Natural killer cell (primary cell): ENCODE data around the gene BAIAP2. TPM values are rescaled to one million over a fixed set of nuclear protein-coding genes. Genes with fewer than 3 reads are reported as not detected.

ENCODE experiments used
- ATAC-seq, 3 donors: fragments of 150-1000 bp in 2 of 3; fragments of 200-7000 bp in 1 of 3; cut with Tn5 transposase; 1 replicate in 1 of 3; 2 replicates in 2 of 3; pipeline ENCODE4 v1.10.0; 2021; ENCODE audit warnings: mild to moderate bottlenecking in 2 of 3, moderate library complexity in 2 of 3
- DNase-seq, 2 donors: peaks; one replicate each; pipeline versions ENCODE4 v3.0.0 to v3.0.0-alpha.2; 2013 to 2021; ENCODE audit warnings: mixed read lengths in 1 of 2
- H3K27ac ChIP-seq: one replicate; pipeline ENCODE4 v1.5.1; 2013; ENCODE audit warnings: mild to moderate bottlenecking, low read length
- H3K27me3 ChIP-seq: one replicate; pipeline ENCODE4 v1.6.1; 2013; ENCODE audit warnings: low read length; ENCODE audit not compliant: control insufficient read depth, insufficient read depth
- H3K36me3 ChIP-seq: one replicate; pipeline ENCODE4 v1.6.1; 2013; ENCODE audit warnings: low read length; ENCODE audit not compliant: control insufficient read depth, insufficient read depth
- H3K4me1 ChIP-seq: one replicate; pipeline ENCODE4 v1.6.1; 2013; ENCODE audit warnings: low read length; ENCODE audit not compliant: control insufficient read depth, insufficient read depth
- H3K4me3 ChIP-seq: one replicate; pipeline ENCODE4 v1.5.1; 2013; ENCODE audit warnings: low read length
- H3K9me3 ChIP-seq: one replicate; pipeline ENCODE4 v1.6.1; 2013; ENCODE audit warnings: low read length; ENCODE audit not compliant: control insufficient read depth, insufficient read depth
- H3K27ac Mint-ChIP-seq, 2 donors: one replicate each; pipeline ENCODE4 v1.8.0; 2022; ENCODE audit warnings: mild to moderate bottlenecking in 2 of 2, mixed read lengths in 2 of 2, moderate library complexity in 1 of 2
- H3K27me3 Mint-ChIP-seq, 2 donors: one replicate each; pipeline ENCODE4 v1.8.0; 2022; ENCODE audit warnings: low read depth in 2 of 2, mixed read lengths in 2 of 2
- H3K36me3 Mint-ChIP-seq: one replicate; pipeline ENCODE4 v1.8.0; 2022; ENCODE audit warnings: mixed read lengths
- H3K4me1 Mint-ChIP-seq, 2 donors: one replicate each; pipeline ENCODE4 v1.8.0; 2022; ENCODE audit warnings: mixed read lengths in 2 of 2
- H3K4me3 Mint-ChIP-seq: one replicate; pipeline ENCODE4 v1.8.0; 2022; ENCODE audit warnings: mild to moderate bottlenecking, moderate library complexity, mixed read lengths
- H3K9me3 Mint-ChIP-seq, 2 donors: one replicate each; pipeline ENCODE4 v1.8.0; 2022; ENCODE audit warnings: mixed read lengths in 2 of 2
- CTCF ChIP-seq: fragments of 200-600 bp; IDR thresholded peaks from one replicate; pipeline ENCODE4 v1.8.0; 2022; ENCODE audit warnings: antibody characterized with exemption
- WGBS: methylation state at CpG from one replicate; pipeline ENCODE4 v1.1.7; 2013; ENCODE audit warnings: missing lambda C conversion rate; ENCODE audit not compliant: insufficient coverage; 5-methylcytosine and 5-hydroxymethylcytosine counted together
- intact Hi-C: fragments of 100-400 bp; cut with micrococcal nuclease; formaldehyde crosslinking; loops from one replicate; pipeline ENCODE4 v1.14.2; 2022
- total RNA-seq, 4 donors: library from RNA; stranded (reverse); fragments of 120-200 nt in 1 of 4; gene quantifications; one replicate each; pipeline versions ENCODE4 v1.2.3 to v1.2.4, GENCODE V29; 2013 to 2022

The BAIAP2 gene
- total RNA-seq, 3 donors from 2014 or later (not counting 1 experiment from before 2014, with no cell fraction given), result 6.7 to 12.3 (median 10.4) TPM

- H3K27ac Mint-ChIP-seq, result no peak overlapping the region
- WGBS, result 77% methylated on average over 28 of the region's 28 CpGs
- ATAC-seq (no peak), DNase-seq (no peak)
- TF ChIP-seq CTCF, result no peak
- no peaks in the 10 kb centered on the region for H3K36me3 ChIP-seq
- H3K27ac ChIP-seq, result no peak overlapping the region
- H3K4me3 ChIP-seq, result no peak overlapping the region
- no peaks in the 10 kb centered on the region for H3K9me3 ChIP-seq
- H3K9me3 Mint-ChIP-seq, result no peaks in the 10 kb centered on the region
- H3K27me3 Mint-ChIP-seq, result no peaks in the 10 kb centered on the region
- intact Hi-C loops, result no loop called here
- no peaks in the 10 kb centered on the region for H3K36me3 Mint-ChIP-seq
- H3K4me1 Mint-ChIP-seq, result peaks cover 12 to 21% of the 10 kb centered on the region in 2 donors
- no peak overlapping the region for H3K4me3 Mint-ChIP-seq
- peaks cover 21% of the 10 kb centered on the region for H3K4me1 ChIP-seq
- H3K27me3 ChIP-seq, result no peaks in the 10 kb centered on the region
Observed at GRCh38 chr17:81044764-81045589, 10.0 kb downstream of the BAIAP2 start.

DNA sequence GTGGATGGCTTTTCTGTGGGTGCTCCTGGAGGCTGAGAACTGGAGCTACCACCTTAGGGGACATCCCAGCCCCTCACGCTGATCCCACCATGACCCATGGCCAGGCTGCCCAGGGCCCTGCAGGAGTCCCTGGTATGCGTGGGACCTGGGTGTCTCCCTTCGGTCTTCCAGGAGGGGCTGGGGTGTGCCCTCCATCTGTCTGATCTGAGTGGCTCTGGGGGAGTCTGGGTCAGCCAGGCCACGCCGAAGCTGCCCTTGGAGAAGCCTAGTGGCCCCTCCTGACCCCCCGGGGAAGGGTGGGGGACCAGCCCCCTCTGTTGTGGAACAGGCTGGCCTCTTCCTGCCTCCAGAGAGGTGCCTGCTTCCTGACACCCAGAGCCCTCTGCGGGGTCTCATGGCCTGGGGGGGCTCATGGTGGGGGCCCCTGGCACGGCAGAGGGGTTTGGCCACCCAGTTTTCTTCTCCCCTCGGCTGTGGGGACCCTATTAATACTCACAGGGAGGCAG, 10.7 kb downstream of the BAIAP2 start:
- Histone ChIP-seq H3K9me3 (no peaks in the 10 kb centered on the region), H3K4me3 (no peak overlapping the region), H3K27me3 (no peaks in the 10 kb centered on the region), H3K4me1 (peaks cover 28% of the 10 kb centered on the region), H3K27ac (no peak overlapping the region), H3K36me3 (no peaks in the 10 kb centered on the region)
- Mint-ChIP-seq H3K4me3 (no peak overlapping the region), H3K36me3 (no peaks in the 10 kb centered on the region), H3K4me1 (peaks cover 12 to 21% of the 10 kb centered on the region in 2 donors), H3K27me3 (no peaks in the 10 kb centered on the region), H3K27ac (no peak overlapping the region), H3K9me3 (no peaks in the 10 kb centered on the region)
- ATAC-seq (no peak), DNase-seq (no peak)
- TF ChIP-seq CTCF, result no peak
- intact Hi-C loops, result no loop called here
- WGBS, result 62% methylated on average over 9 of the region's 9 CpGs

GRCh38 chr17:81046132-81046769, 11.3 kb downstream of the BAIAP2 start:
- Histone ChIP-seq H3K27me3 (no peaks in the 10 kb centered on the region), H3K36me3 (no peaks in the 10 kb centered on the region), H3K9me3 (no peaks in the 10 kb centered on the region), H3K4me3 (no peak overlapping the region), H3K27ac (no peak overlapping the region), H3K4me1 (peaks cover 34% of the 10 kb centered on the region)
- no peaks in the 10 kb centered on the region for H3K36me3 Mint-ChIP-seq
- intact Hi-C loops, result no loop called here
- ATAC-seq (no peak), DNase-seq (no peak)
- H3K9me3 Mint-ChIP-seq, result no peaks in the 10 kb centered on the region
- no peak overlapping the region for H3K4me3 Mint-ChIP-seq
- no peaks in the 10 kb centered on the region for H3K27me3 Mint-ChIP-seq
- peaks cover 12 to 21% of the 10 kb centered on the region in 2 donors for H3K4me1 Mint-ChIP-seq
- WGBS, result 92% methylated on average over 17 of the region's 17 CpGs
- no peak overlapping the region for H3K27ac Mint-ChIP-seq
- TF ChIP-seq CTCF, result no peak
